HG02759 (cell line): Measurements from ENCODE around the gene BORCS5.
"Not testable (repeated sequence)": the region's sequence is repeated elsewhere in the genome, so short reads cannot be mapped to it uniquely, and the experiment has no call there.

Experiments
- ATAC-seq: cut with Tn5 transposase; IDR thresholded peaks from one replicate; pipeline ENCODE4 v1.9.1; 2021; ENCODE audit warnings: mild to moderate bottlenecking, moderate library complexity; ENCODE audit not compliant: unreplicated experiment

The BORCS5 gene

DNA sequence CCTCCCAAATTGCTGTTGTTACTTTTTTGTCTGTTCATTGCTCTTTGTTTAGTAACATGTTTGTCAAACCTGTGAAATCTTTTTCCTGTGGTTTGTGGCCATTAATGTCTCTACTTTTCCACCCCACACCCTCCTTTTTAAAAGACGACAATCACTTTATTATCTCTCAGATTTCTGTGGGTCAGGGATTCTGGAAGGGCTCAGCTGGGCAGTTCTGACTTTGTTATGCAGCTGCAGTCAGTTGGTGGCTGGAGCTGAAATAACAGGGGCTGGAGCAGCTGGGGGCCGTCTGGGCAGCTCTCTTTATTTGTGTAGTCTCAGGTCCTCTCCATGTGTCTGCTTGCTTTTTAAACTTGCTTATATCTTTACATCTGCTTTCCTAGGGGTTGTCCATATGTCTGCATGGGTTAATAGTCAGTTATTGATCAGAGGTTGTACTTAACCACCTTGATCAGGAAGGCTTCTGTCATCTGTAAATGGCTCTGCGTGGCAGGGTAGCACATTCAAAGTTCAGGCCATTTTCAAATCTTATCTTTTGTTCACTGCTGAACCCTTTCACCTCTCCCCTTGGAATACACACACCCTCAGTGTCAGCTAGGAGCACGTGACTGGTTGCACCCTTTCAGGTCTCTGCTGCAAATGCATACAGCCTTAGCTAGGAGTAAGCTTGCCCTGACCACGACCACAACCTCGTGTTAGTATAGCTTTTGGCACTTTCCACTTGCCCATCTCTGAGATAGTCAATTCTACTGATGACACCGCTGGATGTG lies 27.9 kb downstream of the BORCS5 start:
- ATAC-seq: no peak

DNA sequence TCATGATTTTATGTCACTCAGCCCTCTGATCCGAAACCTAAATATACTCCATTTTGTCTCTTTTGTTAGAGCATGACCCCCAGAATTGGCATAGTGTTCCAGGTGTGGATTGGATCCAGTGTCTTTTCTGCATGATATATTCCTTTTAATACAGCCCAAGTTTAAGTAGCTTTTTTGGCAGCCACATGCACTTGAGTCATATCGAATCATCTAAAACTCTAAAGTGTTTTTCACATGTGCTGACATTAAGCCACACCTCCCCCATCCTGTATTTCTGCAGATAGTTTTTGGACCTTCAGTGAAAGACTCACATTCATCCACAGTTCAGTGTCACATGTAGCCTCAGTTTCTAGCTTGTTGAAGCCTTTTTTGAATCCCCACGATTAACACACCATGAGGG lies 30.6 kb downstream of the BORCS5 start:
- no peak for ATAC-seq

DNA sequence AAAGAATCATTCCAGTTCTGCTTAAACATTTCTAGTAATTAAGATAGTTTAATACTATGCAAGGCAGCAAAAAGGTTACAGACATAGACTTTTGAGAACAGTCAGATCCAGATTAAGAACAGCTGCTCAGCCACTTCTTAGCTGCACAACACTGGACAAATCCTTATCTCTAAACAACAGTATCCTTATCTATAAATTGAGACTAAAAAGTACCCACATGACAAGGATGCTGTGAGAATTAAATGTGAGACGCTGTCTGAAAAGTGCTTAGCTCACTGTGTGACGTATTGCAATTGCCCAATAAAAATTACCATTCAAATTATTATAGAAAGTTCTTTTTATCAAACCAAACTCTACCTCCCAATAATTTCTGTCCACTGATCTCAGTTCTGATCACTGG lies 35.5 kb downstream of the BORCS5 start:
- no peak for ATAC-seq

DNA sequence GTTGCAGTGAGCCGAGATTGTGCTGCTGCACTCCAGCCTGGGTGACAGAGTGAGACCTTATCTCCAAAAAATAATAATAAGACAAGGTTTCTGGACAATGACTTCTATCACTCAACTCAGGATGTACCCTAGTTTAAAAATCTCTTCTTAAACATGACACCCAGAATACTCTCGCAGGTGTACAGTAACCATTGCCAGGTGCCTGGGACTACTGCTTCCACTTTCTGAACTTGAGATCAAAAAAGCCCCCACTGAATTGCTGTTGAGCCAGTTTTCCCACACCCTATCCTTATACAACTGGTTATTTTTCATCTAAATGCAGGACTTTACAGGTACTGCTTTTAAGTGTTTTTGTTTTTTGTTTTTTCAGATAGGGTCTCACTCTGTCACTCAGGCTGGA lies 36.3 kb downstream of the BORCS5 start:
- no peak for ATAC-seq

DNA sequence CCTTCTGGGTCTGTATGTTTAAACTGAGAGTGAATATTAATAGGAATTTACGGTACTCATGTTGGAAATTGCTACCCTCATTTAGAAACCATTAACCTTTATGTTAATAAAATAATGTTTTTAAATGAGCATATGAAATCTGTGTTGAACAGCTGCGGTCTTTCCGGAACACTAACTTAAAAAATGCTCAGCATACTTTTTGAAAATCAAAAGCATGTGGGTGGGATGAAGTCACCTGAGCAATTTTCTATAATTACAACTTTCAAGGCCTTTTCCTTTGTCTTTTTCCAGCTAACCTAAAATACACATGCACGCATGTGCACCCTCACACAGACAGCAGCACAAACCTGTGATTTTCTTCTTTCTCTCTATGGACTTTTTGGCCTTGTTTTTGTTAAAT lies 39.8 kb downstream of the BORCS5 start:
- no peak for ATAC-seq

DNA sequence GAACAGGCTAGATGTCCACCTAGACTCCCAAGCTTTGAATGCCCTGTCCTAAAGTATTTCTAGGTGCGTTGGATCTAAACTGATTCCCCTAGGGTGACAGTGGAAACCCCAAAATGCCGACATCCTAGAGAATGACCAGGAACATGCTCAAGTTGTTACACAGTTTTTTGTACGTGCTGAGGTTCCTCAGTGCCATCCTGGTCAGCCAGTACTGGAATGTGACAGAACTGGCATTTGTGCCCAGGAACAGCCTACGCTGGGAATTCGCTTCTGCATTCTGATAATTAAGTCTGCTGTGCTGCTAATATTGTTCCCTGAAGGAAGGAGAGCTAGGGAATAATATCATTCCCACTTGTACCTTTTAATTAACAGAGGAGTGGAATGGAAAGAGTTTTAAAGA lies 40.3 kb downstream of the BORCS5 start:
- ATAC-seq: no peak

DNA sequence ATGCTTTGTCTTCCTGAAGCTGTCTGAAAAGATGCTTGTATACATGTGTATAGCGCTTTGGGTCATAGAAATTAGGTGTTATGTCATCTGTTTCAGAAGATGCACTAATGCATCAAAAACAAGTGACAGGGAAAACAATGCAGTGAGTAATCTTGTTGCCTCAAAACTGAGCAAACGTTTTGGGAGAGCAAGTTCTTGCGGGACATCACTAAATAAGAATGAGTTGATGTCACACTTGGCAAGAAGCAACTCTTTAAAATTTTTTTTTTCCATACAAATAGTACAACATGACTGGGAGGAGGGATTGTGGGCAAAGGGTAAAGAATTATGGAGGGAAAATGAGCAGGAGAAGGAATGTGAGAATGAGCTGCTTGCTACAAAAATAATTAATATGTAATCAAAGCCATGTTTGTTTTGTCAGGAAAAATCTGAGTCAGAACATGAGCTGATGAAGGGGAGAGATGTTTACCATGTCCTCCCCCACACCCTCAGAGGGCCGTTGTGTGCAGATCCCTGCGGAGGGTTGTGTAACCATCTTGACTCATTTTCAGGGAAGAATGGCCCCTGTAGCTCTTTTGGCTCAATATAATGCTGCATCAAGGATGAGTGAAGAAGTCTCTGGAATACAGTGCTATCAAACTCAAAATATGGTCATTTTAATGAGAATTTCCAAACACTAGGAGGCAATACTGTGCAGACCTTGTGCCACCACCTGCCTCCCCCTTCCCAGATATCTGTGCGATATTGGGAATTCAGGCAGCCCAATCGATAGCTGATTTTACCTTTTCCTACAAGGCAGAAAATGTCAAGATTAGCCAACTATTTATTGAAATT lies 41.4 kb downstream of the BORCS5 start:
- no peak for ATAC-seq

DNA sequence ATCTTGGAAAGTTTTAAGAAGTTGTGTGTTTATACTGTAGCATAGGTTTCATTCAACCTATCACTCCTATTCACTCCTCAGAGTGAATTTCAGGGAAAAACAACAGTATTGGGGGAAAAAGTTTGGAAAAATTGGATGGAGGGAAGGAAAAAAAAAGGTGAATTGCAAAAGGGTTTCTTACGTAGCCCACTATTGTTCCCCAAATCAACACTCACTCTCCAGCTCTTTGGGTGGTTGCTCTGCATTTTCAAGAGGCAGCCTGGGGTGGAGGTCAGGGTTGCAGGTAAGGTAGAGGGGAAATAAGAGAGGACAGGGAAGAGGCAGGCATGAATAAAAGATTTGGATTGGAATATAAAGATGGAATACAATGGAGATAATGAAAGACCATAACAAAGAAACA lies 42.3 kb downstream of the BORCS5 start:
- ATAC-seq: no peak

DNA sequence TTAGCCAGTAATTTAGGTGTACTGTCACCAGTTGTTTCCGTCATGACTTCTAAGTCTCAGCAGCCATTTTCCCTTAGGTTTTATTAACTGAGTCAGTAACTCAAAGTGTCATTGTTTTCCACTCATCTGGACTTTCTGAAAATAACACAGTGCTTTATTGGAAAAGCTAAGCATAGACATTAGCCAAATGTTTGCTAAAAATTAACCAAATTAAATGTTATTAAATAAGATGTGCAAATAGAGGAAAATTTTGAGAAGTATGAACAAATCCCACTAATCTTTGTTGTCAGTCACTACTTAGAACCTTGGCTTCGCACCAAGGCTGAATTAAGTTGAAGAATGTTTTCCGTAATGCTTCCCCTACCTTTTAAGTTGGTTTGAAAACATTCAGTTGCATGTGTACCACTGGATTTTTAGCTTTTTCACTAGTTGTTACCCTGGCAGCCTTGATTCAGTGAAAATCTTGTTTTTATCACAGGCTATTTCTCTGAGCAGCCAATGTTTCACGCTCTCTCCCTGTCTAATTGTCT lies 43.0 kb downstream of the BORCS5 start:
- no peak for ATAC-seq

DNA sequence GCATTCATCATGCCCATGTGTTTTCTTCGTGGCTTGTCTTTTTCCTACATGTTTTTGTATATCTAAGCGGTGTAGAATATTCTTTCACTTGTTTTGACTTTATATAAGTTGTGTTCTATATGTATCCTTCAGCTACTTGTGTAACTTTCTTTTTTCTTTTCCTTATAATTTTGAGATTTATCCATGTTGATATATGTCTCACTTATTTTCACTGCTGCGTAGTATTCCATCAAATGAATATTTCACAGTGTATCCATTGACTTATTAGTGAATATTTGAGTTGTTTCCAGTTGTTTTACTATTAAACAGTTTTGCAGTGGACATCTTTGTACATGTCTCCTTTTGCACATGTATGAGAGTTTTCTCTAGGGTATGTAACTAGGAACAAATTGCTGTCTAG lies 43.9 kb downstream of the BORCS5 start:
- no peak for ATAC-seq

DNA sequence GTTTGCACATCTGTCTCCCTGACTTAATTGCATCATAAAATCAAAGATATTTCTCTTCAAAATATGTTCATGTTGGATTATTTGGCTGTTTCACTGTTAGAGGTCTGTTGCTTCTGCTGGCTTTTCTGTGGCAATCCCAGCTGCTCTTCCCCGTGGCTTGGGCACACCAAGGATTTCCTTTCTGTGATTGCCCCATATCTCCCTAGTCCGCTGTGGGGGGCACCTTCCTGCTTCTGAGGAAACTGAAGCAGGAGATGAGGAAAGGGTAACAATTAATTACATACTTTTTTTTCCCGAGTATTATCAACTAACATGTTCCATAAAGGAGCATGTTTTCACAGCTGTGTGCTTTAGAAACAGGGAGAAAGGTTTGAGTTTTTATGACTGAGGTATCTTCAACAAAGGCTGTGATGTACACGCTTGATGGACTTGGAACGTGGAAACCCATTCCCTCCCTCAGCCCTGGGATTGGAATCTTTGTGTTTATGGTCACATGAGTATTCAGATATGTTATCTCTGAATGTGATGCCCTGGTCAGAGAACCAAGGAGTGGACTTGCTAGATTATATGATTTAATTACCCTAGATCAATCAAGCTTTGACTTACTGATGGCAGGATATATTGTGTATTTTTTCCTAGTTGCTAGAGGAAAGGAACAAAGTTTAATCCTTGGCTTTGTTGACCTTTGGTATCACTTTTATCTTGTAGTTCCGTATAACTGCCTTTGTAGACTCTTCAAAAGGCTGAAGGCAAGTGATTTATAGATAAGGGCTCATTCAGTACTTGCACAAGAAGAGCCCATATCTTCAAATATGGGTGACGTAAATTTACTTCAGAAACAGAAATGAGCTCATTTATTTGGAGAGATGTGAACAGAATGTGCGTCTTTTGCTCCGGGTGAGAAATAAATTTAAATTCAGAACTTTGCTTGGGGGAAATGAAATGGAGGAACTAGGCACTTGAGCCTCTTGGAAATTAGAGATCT lies 46.7 kb downstream of the BORCS5 start:
- ATAC-seq: no peak

DNA sequence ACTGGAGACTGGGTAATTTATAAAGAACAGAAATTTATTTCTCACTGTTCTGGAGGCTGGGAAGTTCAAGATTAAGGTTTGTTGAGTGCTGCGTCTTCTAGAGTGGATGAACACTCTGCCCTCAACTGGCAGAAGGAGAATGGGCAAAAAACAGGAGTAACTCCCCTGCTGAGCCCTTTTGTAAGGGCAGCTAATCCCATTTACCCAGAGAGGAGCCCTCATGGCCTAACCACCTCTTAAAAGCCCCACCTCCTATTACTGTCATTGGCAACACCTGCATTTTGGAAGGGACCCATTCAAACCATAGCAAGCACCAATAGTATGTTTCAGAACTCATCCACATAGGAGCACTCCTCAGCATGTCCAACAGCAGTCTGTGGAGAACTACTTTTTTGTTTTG lies 47.4 kb downstream of the BORCS5 start:
- no peak for ATAC-seq

DNA sequence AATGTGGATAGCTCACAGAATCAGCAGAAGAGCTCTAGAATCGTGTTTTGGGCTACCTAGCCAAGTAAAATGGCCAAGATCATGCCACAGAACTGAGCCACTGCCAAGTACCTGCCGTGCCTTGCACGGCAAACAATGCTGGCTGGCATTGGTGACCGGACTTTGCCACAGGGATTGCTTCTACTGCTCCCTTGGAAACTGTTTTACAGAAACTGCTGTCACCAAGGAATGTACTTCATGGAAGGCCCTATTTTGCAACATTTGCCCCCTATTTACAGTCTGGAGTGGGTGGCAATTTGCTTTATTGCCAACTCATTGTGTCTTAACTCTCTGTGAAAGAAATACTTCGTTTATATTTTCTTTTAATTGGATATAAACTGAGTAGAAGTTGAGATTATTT lies 49.0 kb downstream of the BORCS5 start:
- ATAC-seq: no peak

DNA sequence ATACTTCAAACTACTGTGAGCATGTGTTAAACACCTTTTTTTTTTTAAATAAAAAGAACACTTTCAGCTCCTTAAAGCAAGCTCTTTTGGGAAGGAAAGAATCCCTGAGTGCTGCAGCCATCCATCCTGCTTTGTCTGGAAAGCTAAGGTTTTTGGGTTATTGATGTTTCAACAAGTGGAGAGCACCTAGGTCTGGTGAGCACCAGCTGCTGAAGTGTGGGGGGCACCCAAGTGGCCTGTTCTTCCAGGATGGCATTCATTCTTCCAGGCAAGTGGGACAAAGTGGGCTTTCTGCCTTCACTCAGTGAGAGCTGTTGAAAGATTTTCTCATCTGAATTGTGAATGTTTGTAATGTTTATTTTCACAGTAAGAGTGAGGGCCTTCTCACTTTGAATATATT lies 49.9 kb downstream of the BORCS5 start:
- no peak for ATAC-seq

DNA sequence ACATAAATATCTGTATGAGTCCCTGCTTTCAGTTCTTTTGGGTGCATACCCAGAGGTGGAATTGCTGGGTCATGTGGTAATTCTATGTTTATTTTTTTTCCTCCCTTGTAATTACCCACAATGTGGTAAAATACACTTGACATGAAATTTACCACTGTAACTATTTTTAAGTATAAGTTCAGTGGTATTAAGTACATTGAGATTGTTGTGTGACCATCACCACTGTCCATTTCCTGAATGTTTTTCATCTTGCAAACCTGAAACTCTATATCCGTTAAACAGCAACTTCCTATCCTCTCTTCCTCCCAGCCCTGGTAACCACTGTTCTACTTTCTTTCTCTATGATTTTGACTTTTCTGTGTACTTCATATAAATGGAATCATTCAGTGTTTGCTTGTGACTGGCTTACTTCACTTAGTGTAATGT lies 51.4 kb downstream of the BORCS5 start:
- ATAC-seq: peak; percentile 44

DNA sequence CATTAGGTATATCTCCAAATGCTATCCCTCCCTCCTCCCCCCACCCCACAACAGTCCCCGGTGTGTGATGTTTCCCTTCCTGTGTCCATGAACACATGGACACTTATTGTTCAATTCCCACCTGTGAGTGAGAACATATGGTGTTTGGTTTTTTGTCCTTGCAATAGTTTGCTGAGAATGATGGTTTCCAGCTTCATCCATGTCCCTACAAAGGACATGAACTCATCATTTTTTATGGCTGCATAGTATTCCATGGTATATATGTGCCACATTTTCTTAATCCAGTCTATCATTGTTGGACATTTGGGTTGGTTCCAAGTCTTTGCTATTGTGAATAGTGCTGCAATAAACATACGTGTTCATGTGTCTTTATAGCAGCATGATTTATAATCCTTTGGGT lies 52.5 kb downstream of the BORCS5 start:
- not testable (repeated sequence) for ATAC-seq

DNA sequence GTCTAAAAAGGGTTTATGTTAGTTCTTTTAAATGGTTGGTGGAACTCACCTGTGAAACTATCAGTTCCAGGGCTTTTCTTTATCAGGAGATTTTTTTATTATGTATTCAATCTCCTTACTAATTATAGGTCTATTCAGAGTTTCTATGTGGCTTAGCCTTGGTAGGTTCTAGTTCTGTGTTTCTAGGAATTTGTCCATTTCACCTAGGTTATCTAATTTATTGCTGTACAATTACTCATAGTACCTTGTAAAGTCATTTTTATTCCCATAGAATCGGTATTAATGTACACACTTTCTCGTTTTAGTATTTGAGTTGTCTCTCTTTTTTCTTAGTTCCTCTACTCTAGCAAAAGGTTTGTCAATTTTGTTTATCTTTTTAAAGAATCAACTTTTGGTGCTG lies 59.0 kb downstream of the BORCS5 start:
- no peak for ATAC-seq

DNA sequence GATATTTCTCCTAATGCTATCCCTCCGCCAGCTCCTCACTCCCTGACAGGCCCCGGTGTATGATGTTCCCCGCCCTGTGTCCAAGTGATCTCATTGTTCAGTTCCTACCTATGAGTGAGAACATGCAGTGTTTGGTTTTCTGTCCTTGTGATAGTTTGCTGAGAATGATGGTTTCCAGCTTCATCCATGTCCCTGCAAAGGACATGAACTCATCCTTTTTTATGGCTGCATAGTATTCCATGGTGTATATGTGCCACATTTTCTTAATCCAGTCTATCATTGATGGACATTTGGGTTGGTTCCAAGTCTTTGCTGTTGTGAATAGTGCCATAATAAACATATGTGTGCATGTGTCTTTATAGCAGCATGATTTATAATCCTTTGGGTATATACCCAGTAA lies 62.3 kb downstream of the BORCS5 start:
- not testable (repeated sequence) for ATAC-seq

DNA sequence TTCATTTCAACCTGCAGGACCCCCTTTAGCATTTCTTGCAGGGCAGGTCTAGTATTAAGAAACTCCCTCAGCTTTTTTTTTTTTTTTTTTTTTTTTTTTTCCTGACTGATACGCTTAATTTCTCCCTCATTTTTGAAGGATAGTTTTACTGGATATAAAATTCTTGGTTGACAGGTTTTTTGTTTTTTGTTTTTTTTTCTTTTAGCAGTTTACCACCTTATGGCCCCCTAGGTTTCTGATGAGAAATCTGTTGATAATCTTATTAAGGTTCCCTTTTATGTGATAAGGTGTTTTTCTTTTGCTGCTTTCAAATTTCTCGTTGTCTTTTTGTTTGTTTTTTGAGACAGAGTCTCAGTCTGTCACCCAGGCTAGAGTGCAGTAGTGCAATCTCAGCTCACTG lies 66.5 kb downstream of the BORCS5 start:
- ATAC-seq: no peak

DNA sequence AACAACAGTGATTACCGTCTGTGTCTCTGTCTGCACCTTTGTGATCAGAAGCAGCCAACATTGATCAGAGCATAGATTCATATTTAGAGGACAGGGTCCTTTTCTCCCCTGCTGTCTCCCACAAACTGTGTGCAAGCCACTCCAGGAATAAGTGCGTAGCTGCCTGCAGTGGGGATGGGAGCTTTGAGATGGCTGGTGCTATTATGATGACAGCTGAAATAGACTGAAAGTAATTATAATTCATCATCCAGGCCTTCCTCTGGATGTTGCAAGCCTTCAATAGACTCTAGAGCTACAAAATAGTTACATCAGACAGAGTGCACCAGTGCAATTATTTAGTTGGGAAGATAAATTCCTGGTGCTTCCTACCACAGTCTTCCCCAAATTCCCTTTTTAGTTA lies 68.1 kb downstream of the BORCS5 start:
- no peak for ATAC-seq

DNA sequence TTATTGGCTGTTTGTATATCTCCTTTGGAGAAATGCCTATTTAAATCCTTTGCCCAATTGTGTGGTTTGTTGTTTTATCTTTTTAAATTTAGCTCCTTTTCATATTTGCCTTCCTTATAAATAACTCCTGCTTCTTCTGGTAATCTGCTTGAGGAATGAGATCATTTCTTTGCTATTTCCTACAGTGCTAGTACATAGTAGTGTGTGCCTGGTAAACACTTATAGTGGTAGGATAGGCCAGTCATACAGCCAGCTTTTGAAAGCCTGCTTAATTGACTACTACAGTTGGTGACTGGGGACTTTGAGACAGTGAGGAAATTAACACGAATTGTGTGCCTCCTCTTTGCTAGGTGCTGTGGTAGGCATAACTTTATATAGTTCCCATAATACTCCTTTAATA lies 68.7 kb downstream of the BORCS5 start:
- no peak for ATAC-seq
